HepG2 (cell line): ENCODE measurements around the gene ALOX5AP. TPM values are rescaled to one million over a fixed set of nuclear protein-coding genes. Genes with fewer than 3 reads are reported as not detected.

Source experiments
- ATAC-seq: fragments of 200-7000 bp; cut with Tn5 transposase; 3 replicates; pipeline ENCODE4 v1.9.1; 2020; ENCODE audit warnings: mild to moderate bottlenecking, moderate library complexity
- BruUV-seq: library from RNA; stranded (reverse); fragments of 400-500 nt; replicated peaks from 2 replicates; lab custom pipeline; 2021; lab: Mats Ljungman, UMichigan
- CTCF ChIA-PET: fragments of 300-600 bp; formaldehyde crosslinking; extraction: SDS; loops from one replicate; lab custom pipeline; 2021; ENCODE audit warnings: low total read pairs, inconsistent platforms, low intra/inter-chr PET ratio; lab: Yijun Ruan, JAX
- POLR2A ChIA-PET: fragments of 350-600 bp; sonication (Branson Sonifier 250); formaldehyde crosslinking; loops from one replicate; lab custom pipeline; 2020; ENCODE audit warnings: antibody characterized with exemption, inconsistent platforms; lab: Yijun Ruan, JAX
- DNase-seq: peaks from one replicate; pipeline ENCODE4 v3.0.0-alpha.2; 2015; ENCODE audit warnings: low spot score
- FAIRE-seq: peaks from 3 replicates; lab custom pipeline; 2011; peaks lifted over from hg19 to GRCh38; lab: Jason Lieb, UNC
- H2AFZ ChIP-seq: one replicate; pipeline ENCODE4 v1.6.1; 2011; ENCODE audit warnings: low read length, inconsistent platforms
- H3K27ac ChIP-seq: fragments of 300-600 bp; 3 replicates; pipeline ENCODE4 v1.8.0; 2011; ENCODE audit warnings: mixed run types, mild to moderate bottlenecking, mixed read lengths, low read length, inconsistent platforms; ENCODE audit not compliant: insufficient read depth; ENCODE audit errors: extremely low read length
- H3K27me3 ChIP-seq, 2 experiments: fragments of 200-600 bp in 1 of 2; 2 replicates in 1 of 2; 3 replicates in 1 of 2; pipeline versions ENCODE4 v1.6.0 to v1.8.0; 2011; ENCODE audit warnings: low read length in 2 of 2, mild to moderate bottlenecking in 2 of 2, moderate library complexity in 2 of 2, inconsistent platforms in 1 of 2; ENCODE audit not compliant: insufficient read depth in 2 of 2, control insufficient read depth in 1 of 2
- H3K36me3 ChIP-seq, 2 experiments: fragments of 200-600 bp in 1 of 2; replicated peaks in 1 of 2; 2 replicates in 1 of 2; 3 replicates in 1 of 2; pipeline versions ENCODE4 v1.5.1 to v1.8.0; 2011; ENCODE audit warnings: low read length in 2 of 2, inconsistent platforms in 1 of 2; ENCODE audit not compliant: insufficient read depth in 2 of 2, control insufficient read depth in 1 of 2
- H3K4me1 ChIP-seq: 2 replicates; pipeline ENCODE4 v1.5.1; 2012; ENCODE audit warnings: low read length, inconsistent platforms; ENCODE audit not compliant: insufficient read depth
- H3K4me2 ChIP-seq: 2 replicates; pipeline ENCODE4 v1.6.0; 2011; ENCODE audit warnings: low read depth, low read length, inconsistent platforms
- H3K4me3 ChIP-seq, 3 experiments: fragments of 200-600 bp in 1 of 3; sonication (generic), shearing (Covaris generic) in 1 of 3; replicated peaks in 1 of 3; 2 replicates each; pipeline ENCODE4 v1.5.1; 2011 to 2016; ENCODE audit warnings: low read length in 3 of 3, inconsistent platforms in 2 of 3, low read depth in 2 of 3, mild to moderate bottlenecking in 2 of 3, control low read depth in 1 of 3, mixed read lengths in 1 of 3; ENCODE audit not compliant: insufficient read depth in 1 of 3
- H3K79me2 ChIP-seq: one replicate; pipeline ENCODE4 v1.6.1; 2011; ENCODE audit warnings: low read length, inconsistent platforms; ENCODE audit not compliant: insufficient read depth
- H3K9ac ChIP-seq: 2 replicates; pipeline ENCODE4 v1.6.0; 2011; ENCODE audit warnings: mild to moderate bottlenecking, low read depth, low read length, inconsistent platforms; ENCODE audit not compliant: insufficient read depth
- H3K9me3 ChIP-seq: 2 replicates; pipeline ENCODE4 v1.5.1; 2012; ENCODE audit warnings: mild to moderate bottlenecking, low read length
- H4K20me1 ChIP-seq: 2 replicates; pipeline ENCODE4 v1.6.0; 2011; ENCODE audit warnings: inconsistent platforms, mild to moderate bottlenecking, low read length, moderate library complexity; ENCODE audit not compliant: insufficient read depth
- AFF4 ChIP-seq: sonication (generic); formaldehyde crosslinking; IDR thresholded peaks from 2 replicates; pipeline ENCODE4 v1.4.0; 2020; ENCODE audit warnings: missing genetic modification reagents
- ATF4 ChIP-seq, 2 experiments: fragments of 450-650 bp in 1 of 2; sonication (generic) in 1 of 2; formaldehyde crosslinking; IDR thresholded peaks; 2 replicates each; pipeline versions ENCODE4 v1.5.0 to v1.8.0; 2020 to 2022; ENCODE audit warnings: mild to moderate bottlenecking in 1 of 2, missing genetic modification reagents in 1 of 2
- NR2F6 ChIP-seq, 2 experiments: IDR thresholded peaks; 2 replicates each; pipeline ENCODE4 v1.6.1; 2016; ENCODE audit warnings: antibody characterized with exemption in 1 of 2, mild to moderate bottlenecking in 1 of 2
- TOPORS ChIP-seq: sonication (generic); formaldehyde crosslinking; IDR thresholded peaks from 2 replicates; pipeline ENCODE4 v1.8.0; 2023; ENCODE audit warnings: mild to moderate bottlenecking, missing genetic modification reagents
- WGBS: methylation state at CpG from one replicate; pipeline ENCODE4 v1.1.6; 2017; ENCODE audit warnings: low lambda C conversion rate; 5-methylcytosine and 5-hydroxymethylcytosine counted together
- in situ Hi-C: cut with HindIII; loops from 2 replicates; pipeline ENCODE4 v1.10.0; 2017; ENCODE audit warnings: low pct_unique_long_range_greater_than_20kb; ENCODE audit not compliant: extremely low pct_ligation_motif_present
- intact Hi-C: fragments of 100-400 bp; cut with micrococcal nuclease; formaldehyde crosslinking; loops from one replicate; pipeline ENCODE4 v1.10.0; 2022; ENCODE audit not compliant: unreplicated experiment
- polyA plus RNA-seq, 8 experiments: library from polyadenylated mRNA; depleted of rRNA in 3 of 8; stranded (reverse) in 7 of 8; unstranded in 1 of 8; fragments of >200 nt; fragmentation: Illumina TruSeq in 4 of 8; extraction: Trizol in 4 of 8; gene quantifications; 2 replicates each; pipeline versions ENCODE4 v1.2.1 to v1.2.3, GENCODE V29; 2011 to 2016; ENCODE audit warnings: low read depth in 4 of 8, missing spikeins in 1 of 8, mixed read lengths in 1 of 8; ENCODE audit not compliant: insufficient read depth in 1 of 8
- total RNA-seq, 5 experiments: library from RNA; depleted of rRNA; stranded (reverse); fragments of >200 nt; fragmentation: Illumina TruSeq; extraction: Trizol; gene quantifications; 2 replicates each; pipeline ENCODE4 v1.2.3, GENCODE V29; 2016; ENCODE audit warnings: low read depth in 1 of 5

Gene ALOX5AP
- total and polyA plus RNA-seq, 2 of the 13 experiments (the other 11 are each of a cell fraction or from before 2014, with no cell fraction given) = 0.97 to 1.2 TPM

- H3K4me2 ChIP-seq = no peak overlapping the region
- TF ChIP-seq NR2F6 (IDR thresholded peaks at IDR 0.05) (no peak), NR2F6 (CRISPR knock-in tag; IDR thresholded peaks at IDR 0.05) (no peak), AFF4 (CRISPR knock-in tag) (no peak), TOPORS (CRISPR knock-in tag) (no peak), ATF4 (CRISPR knock-in tag; IDR thresholded peaks at IDR 0.05) (no peak)
- in situ Hi-C loops (no loop called here), intact Hi-C loops (no loop called here)
- H3K79me2 ChIP-seq = no peaks in the 10 kb centered on the region
- ChIA-PET CTCF (no interaction called here), POLR2A (no interaction called here)
- BruUV-seq = no TSS peak
- H4K20me1 ChIP-seq = no peaks in the 10 kb centered on the region
- no peaks in the 10 kb centered on the region for H3K4me1 ChIP-seq
- H3K9ac ChIP-seq = no peak overlapping the region
- WGBS = 49% methylated on average over 8 of the region's 8 CpGs
- H3K27me3 ChIP-seq = peaks cover 0 to 23% of the 10 kb centered on the region in 2 experiments; a peak in 2 of 5 replicates
- ATAC-seq (no peak), DNase-seq (no peak), FAIRE-seq (no peak)
- no peak overlapping the region for H3K4me3 ChIP-seq
- no peak overlapping the region for H2AFZ ChIP-seq
- H3K9me3 ChIP-seq = no peaks in the 10 kb centered on the region
- H3K27ac ChIP-seq = no peak overlapping the region
- no peaks in the 10 kb centered on the region for H3K36me3 ChIP-seq
Measured at GRCh38 chr13:30697177-30697953, 38.0 kb upstream of the ALOX5AP start.
